Suprapubic skin (tissue), 3 donors: ENCODE results near the gene TPRG1L.

Experiments
- POLR2A ChIP-seq, 2 donors: fragments of 450-650 bp; IDR thresholded peaks; one replicate each; pipeline ENCODE4 v1.6.1; 2017; ENCODE audit warnings: antibody characterized with exemption in 2 of 2, mild to moderate bottlenecking in 2 of 2, moderate library complexity in 2 of 2
- TF ChIP-seq, protein P1 (sequence below), 2 donors: fragments of 200-600 bp in 1 of 2; fragments of 450-650 bp in 1 of 2; sonication (generic) in 1 of 2; IDR thresholded peaks; one replicate each; pipeline ENCODE4 v1.5.1; 2016 to 2019; ENCODE audit warnings: antibody characterized with exemption in 2 of 2, mild to moderate bottlenecking in 1 of 2, moderate library complexity in 1 of 2

DNA sequence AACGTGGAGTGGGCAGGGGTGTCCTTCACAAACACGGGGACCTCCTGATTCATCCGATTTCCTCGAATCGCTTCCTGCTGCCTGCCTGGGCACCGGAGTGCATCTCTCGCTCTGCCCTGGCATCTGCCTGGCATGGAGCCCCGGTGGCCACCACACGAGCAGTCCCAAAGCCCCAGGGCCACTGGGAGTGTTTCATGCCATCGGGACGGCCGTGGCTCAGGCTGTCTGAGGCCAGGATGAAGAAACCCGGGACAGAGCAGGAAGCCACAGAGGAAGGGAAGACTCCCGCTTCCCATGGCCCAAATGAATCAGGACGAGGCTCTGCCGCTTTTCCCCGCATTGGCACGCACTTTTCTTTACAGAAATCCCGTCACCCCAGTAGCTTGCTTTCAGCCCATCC lies 45.9 kb upstream of the TPRG1L start:
- TF ChIP-seq POLR2A (IDR thresholded peaks at IDR 0.05) = no peak
- TF ChIP-seq, protein P1, sequence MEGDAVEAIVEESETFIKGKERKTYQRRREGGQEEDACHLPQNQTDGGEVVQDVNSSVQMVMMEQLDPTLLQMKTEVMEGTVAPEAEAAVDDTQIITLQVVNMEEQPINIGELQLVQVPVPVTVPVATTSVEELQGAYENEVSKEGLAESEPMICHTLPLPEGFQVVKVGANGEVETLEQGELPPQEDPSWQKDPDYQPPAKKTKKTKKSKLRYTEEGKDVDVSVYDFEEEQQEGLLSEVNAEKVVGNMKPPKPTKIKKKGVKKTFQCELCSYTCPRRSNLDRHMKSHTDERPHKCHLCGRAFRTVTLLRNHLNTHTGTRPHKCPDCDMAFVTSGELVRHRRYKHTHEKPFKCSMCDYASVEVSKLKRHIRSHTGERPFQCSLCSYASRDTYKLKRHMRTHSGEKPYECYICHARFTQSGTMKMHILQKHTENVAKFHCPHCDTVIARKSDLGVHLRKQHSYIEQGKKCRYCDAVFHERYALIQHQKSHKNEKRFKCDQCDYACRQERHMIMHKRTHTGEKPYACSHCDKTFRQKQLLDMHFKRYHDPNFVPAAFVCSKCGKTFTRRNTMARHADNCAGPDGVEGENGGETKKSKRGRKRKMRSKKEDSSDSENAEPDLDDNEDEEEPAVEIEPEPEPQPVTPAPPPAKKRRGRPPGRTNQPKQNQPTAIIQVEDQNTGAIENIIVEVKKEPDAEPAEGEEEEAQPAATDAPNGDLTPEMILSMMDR (IDR thresholded peaks at IDR 0.05) = no peak
